Inflammatory macrophage treated with lipopolysaccharide for 4 hours (primary cell): ENCODE measurements around the gene BRIP1.
A peak's percentile ranks its signal among the peaks of the same experiment; 100 is the strongest.

ENCODE experiments used
- DNase-seq: peaks from one replicate; pipeline ENCODE4 v3.0.0-alpha.2; 2020

BRIP1 gene

DNA sequence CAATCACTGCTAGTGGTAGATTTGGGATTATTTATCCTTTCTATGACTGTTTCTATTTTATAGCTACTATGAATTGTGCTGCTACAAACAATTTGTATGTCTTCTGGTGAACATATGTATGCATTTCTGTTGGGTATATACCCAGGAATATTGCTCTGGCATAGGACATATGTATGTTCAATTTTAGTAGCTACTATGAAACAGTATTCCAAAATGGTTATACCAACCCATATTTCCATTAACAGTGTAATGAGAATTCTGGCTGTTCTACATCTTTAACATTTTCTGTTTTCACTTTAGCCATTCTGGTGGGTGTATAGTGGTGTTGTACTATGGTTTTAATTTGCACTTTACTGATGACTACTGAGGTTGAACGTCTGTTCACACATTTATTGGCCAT is 214.7 kb downstream of the BRIP1 start:
- DNase-seq: no peak

DNA sequence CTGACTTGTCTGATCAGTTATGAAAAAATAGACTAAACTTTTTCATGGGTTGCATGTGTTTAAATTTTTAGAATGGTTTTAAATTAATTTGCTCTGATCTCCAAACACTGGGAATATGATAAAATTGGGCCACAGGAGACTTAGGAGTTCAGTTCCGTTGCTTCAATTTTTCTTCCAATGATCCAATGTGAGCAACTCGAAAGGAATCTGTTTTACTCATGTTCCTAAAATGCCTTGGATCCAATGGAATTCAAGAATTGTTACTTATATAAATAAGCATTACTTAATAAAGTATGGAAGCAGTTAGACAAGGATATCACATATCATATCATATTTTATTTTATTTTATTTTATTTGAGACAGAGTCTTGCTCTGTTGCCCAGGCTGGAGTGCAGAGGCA is 216.3 kb downstream of the BRIP1 start:
- DNase-seq: no peak

DNA sequence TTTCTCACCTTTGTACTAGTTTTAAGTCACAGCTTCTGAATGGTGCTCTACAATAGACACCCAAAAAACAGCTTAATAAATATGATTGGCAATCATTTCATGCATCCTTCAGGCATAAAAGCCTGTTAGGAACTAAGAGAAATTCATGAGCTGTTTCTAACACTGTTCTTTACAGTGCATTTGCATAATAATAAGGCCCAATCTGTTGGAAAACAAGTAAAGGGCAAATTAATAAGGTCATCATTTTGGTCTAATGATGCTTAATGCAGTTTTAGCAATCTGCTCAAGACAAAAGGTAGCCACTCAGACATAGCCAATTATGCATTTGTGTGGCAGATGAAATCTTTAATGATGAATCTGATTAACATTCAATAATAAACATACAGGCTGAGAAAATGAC is 216.8 kb downstream of the BRIP1 start:
- no peak for DNase-seq

DNA sequence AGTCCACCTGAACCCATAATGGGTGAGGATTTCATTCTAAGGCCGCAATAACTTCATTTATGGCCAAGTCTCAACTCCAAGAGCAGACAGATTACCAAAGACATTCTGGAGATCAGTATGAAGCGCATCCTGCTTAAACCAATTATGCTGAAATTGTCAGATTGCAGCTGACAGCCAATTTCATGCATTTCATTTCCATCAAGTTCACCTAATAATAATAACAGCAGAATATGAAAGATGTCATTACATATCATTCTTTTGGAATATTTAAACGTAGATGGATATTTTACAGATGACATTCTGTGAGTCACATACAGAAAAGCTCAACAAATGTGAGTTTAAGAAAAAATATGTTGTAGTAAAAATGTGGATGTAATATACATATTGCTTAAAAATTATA is 217.4 kb downstream of the BRIP1 start:
- DNase-seq: no peak

DNA sequence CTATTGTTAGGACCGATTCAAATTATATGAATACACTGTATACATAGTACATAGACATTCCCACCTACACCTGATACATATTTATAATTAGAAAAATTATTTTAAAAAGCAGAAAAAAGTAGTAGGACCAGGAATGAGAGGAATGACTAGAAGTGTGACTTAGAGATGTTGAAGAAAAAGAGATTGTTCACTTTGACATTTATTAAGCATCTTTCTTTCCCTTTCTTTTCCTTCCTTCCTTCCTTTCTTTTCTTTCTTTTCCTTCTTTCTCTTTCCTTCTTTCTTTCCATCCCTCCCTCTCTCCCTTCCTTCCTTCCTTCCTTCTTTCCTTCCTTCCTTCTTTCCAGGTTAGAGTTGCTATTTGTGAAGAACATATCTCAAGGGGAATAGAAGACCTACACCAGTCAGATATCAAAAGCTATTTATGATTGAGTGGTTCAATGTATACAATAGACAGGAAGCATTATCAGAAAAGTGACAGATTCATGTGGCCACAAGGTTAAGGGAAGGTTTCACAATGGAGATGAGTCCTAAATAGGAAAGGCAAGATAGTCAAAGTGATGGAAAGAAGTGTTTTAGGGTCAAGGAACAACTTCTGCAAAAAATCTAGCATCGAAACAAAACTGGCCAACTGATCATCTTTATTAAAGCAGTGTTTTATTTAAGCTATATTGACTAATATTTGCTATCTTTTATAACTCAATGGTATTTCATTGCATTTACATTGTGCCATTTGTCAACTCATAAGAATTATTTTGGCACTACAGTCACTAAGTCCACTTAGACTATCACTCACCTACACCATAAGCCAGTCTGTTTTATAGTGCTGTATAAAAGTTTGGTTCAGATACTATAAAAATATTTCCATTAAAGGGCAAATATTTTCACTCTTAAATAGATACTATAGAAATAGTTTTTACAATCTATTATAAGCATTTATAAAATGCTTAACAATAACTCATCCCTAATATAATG is 218.2 kb downstream of the BRIP1 start:
- no peak for DNase-seq

DNA sequence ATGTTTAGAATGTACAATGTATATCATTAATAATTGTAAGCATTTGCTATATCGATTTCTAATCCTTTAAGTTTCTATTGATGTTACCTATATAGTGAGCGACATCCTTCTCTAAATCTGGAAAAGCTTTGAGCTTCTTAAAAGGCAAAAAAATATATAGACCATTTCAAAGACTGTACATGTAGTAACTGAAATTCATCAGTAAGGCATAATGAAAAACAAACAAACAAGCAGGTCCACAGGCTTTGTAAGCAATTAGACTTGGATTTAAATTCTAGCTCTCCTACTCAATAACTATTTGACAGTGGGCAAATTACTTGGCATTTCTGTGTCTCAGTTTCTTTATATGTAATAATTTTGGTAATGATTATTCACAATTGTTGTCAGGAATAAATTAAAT is 220.6 kb downstream of the BRIP1 start:
- no peak for DNase-seq

DNA sequence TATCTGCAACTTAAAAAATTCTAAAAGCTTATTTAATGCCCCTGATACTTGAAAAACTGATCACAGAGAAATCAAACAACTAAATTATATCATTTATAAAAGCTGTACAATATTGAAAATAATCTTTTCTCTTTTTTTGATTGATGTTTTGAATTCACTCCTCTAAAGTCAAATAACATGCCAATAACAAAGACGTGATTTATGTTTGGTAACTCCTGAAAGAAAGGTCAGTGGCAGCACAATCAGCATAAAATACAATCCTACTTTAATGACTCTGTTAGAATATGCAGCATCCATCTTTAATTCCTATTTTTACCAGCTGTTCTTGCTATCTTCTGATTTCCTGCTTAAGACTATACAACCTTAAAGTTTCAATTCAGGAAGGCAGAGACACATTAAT is 221.6 kb downstream of the BRIP1 start:
- no peak for DNase-seq

DNA sequence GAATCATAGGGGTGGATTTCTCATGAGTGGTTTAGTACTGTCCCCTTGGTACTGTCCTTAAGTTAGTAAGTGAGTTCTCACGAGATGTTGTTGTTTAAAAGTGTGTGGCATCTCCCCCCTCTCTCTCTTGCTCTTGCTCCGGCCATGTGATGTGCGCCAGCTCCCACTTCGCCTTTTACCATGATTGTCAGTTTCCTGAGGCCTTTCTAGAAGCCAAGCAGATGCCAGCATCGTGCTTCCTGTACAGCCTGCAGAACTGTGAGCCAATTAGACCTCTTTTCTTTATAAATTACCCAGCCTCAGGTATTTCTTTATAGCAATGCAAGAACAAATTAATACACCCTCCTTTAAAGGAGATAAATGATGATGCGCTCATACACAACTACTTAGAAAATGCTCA is 222.2 kb downstream of the BRIP1 start:
- DNase-seq: no peak

DNA sequence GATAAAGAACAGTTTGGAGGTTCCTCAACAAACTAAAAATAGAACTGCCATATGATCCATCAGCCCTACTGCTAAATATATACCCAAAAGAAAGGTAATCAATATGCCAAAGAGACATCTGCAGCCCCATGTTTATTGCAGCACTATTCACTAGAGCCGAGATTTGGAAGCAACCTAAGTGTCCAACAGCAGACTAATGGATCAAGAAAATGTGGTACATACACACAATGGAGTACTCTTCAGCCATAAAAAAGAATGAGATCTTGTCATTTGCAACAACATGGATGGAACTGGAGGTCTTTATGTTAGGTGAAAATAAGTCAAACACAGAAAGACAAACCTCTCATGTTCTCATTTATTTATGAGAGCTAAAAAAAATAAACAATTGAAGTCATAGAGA is 223.5 kb downstream of the BRIP1 start:
- no peak for DNase-seq

DNA sequence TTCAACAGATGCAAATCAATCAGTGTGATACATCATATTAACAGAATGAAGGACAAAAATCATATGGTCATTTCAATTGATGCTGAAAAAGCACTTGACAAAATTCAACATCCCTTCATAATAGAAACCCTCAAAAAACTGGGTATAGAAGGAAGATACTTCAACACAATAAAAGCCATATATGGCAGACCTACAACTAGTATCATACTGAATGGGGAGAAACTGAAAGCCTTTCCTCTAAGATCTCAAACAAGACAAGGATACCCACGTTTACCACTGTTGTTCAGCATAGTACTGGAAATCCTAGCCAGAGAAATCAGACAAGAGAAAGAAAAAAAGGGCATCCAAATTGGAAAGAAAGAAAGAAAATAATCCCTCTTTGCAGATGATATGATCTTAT is 225.2 kb downstream of the BRIP1 start:
- DNase-seq: no peak

DNA sequence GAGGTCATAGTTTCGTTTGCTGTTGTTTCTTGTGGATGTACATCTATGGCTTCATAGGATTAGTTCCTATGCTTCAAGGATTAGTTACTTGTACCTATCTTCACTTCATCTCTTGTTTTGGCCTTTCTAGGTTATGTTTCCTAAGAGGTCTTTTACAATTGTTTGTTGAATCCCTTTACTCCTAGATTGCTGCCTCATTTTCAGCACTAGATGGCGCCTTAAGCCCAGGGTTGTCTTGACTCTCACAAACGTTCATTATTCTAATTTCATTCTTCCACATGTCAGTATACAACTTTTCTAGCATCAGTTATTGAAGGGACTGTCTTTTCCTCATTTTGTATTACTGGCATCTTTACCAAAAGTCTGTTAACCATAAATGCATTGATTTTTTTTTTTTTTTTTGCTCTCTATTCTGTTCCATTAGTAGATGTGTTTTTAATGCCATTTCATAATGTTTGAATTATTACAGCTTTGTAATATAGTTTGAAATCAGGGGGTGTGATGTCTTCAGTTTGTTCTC is 227.4 kb downstream of the BRIP1 start:
- DNase-seq: peak; percentile 56

DNA sequence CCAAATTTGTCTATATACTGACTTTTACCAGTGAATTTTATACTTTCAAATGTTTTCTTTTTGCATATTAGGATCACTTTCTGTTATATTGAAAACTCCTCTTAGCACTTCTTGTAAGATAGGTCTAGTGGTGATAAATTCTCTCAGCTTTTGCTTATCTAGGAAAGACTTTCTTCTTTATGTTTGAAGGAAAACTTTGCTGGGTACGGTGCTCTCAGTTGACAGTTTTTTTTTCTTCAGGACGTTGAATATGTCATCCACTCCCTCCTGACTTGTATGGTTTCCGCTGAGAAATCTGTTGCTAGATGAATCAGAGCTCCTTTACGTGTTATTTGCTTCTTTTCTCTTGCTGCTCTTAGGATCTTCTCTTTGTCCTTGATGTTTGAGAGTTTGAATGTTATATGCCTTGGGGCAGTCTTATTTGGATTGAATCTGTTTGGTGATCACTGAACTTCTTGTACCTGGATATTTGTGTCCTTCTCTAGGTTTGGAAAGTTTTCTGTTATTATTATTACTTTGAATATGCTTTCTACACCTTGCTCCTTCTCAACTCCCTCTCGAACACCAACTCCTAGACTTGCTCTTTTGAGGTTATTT is 228.3 kb downstream of the BRIP1 start:
- no peak for DNase-seq

DNA sequence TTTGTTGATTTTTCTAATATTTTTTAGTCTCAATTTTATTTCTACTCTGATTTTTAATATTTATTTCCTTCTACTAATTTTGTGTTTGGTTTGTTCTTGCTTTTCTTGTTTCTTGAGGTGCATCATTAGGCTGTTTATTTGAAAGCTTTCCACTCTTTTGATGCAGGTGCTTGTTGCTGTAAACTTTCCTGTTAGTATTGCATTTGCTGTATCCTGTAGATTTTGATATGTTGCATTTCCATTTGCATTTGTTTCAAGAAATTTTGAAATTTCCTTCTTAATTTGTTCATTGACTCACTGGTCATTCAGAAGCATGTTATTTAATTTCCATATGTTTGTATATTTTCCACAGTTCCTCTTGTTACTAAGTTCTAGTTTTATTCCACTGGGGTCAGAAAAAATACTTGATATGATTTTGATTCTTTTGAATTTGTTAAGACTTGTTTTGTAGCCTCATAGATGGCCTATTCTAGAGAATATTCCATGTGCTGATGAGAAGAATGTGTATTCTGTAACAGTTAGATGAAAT is 229.3 kb downstream of the BRIP1 start:
- DNase-seq: no peak

DNA sequence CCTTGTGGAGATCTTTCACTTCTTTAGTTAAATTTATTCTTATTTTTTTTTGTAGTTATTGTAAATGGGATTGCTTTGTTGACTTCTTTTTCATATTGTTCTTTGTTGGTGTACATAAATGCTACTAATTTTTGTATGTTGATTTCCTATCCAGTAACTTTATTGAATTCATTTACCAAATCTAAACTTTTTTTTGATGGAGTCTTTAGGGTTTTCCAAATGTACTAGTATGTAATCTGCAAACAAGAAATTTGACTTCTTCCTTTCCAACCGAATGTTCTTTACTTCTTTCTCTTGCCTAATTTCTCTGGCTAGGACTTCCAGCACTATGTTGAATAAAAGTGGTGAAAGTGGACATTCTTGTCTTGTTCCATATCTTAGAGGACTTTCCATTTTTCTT is 230.5 kb downstream of the BRIP1 start:
- no peak for DNase-seq

DNA sequence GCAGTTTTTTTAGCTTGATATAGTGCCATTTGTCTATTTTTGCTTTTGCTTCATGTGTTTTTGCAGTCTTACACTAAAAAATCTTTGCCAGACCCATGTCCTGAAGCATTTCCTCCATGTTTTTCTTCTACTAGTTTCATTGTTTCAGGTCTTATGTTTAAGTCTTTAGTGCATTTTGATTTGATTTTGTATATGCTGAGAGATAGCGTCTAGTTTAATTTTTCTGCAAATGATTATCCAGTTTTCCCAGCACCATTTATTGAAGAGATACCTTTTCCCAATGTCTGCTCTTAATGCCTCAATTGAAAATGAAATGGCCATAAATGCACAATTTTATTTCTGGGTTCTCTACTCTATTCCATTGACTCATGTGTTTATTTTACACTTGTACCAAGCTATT is 231.5 kb downstream of the BRIP1 start:
- DNase-seq: no peak
